Astrocyte of the hippocampus (primary cell): ENCODE measurements around the gene LIMS2.

Source experiments
- DNase-seq: peaks from one replicate; pipeline ENCODE4 v3.0.0; 2011; ENCODE audit warnings: low read depth, low spot score

The LIMS2 gene

GRCh38 chr2:127674241-127675209 is 805 bp downstream of the LIMS2 start:
- DNase-seq = peak; percentile 46

- DNase-seq = no peak
These were observed 1.9 kb downstream of the LIMS2 start for GRCh38 chr2:127673291-127674069.

- no peak for DNase-seq
These were observed 2.7 kb downstream of the LIMS2 start for GRCh38 chr2:127672341-127673224.

GRCh38 chr2:127671557-127672302 is 3.6 kb downstream of the LIMS2 start:
- no peak for DNase-seq

GRCh38 chr2:127670957-127671290 is 4.4 kb downstream of the LIMS2 start:
- DNase-seq = no peak

- no peak for DNase-seq
These were observed 5.0 kb downstream of the LIMS2 start for GRCh38 chr2:127670055-127670956.

- DNase-seq = no peak
These were observed 6.3 kb downstream of the LIMS2 start for GRCh38 chr2:127669056-127669455.

- DNase-seq = no peak
These were observed 9.9 kb downstream of the LIMS2 start for GRCh38 chr2:127665267-127665893.

GRCh38 chr2:127664895-127665225 is 10.5 kb downstream of the LIMS2 start:
- DNase-seq = no peak

GRCh38 chr2:127664065-127664894 is 11.1 kb downstream of the LIMS2 start:
- no peak for DNase-seq

- DNase-seq = no peak
These were observed 11.7 kb downstream of the LIMS2 start for GRCh38 chr2:127663566-127664064.

- DNase-seq = no peak
These were observed 12.3 kb downstream of the LIMS2 start for GRCh38 chr2:127662937-127663565.

GRCh38 chr2:127661949-127662510 is 13.3 kb downstream of the LIMS2 start:
- DNase-seq = no peak

GRCh38 chr2:127661072-127661649 is 14.2 kb downstream of the LIMS2 start:
- DNase-seq = no peak

- no peak for DNase-seq
These were observed 15.1 kb downstream of the LIMS2 start for GRCh38 chr2:127660291-127660578.

- no peak for DNase-seq
These were observed 15.7 kb downstream of the LIMS2 start for GRCh38 chr2:127659408-127660290.
